MCF 10A (cell line): ENCODE data around the gene PRR35. TPM values are rescaled to one million over a fixed set of nuclear protein-coding genes. Genes with fewer than 3 reads are reported as not detected.

Experiments used
- Bru-seq: library from RNA; stranded (reverse); fragments of 400-500 nt; gene quantifications from one replicate; lab custom pipeline; 2021; lab: Mats Ljungman, UMichigan
- BruChase-seq, 2 experiments: library from RNA; stranded (reverse); fragments of 400-500 nt; gene quantifications; one replicate each; lab custom pipeline; 2021; lab: Mats Ljungman, UMichigan
- BruUV-seq: library from RNA; stranded (reverse); fragments of 400-500 nt; replicated peaks from 2 replicates; lab custom pipeline; 2021; lab: Mats Ljungman, UMichigan
- CTCF ChIA-PET: fragments of 300-600 bp; sonication (Branson Sonifier 250); formaldehyde crosslinking; extraction: SDS; loops from one replicate; lab custom pipeline; 2021; ENCODE audit warnings: antibody characterized with exemption, inconsistent platforms; lab: Yijun Ruan, JAX
- POLR2A ChIA-PET: fragments of 300-600, 350-650 bp; sonication (Branson Sonifier 250); formaldehyde crosslinking; extraction: SDS; loops from one replicate; lab custom pipeline; 2020; ENCODE audit warnings: antibody characterized with exemption, inconsistent platforms; lab: Yijun Ruan, JAX
- DNase-seq: peaks from one replicate; pipeline ENCODE4 v3.0.0-alpha.2; 2018; ENCODE audit not compliant: unreplicated experiment
- H3K27ac Mint-ChIP-seq: one replicate; pipeline ENCODE4 v1.8.0; 2022; ENCODE audit warnings: mild to moderate bottlenecking, low read depth, mixed read lengths; ENCODE audit not compliant: unreplicated experiment
- H3K27me3 Mint-ChIP-seq: one replicate; pipeline ENCODE4 v1.8.0; 2022; ENCODE audit warnings: mixed read lengths; ENCODE audit not compliant: insufficient read depth, unreplicated experiment
- H3K36me3 Mint-ChIP-seq: one replicate; pipeline ENCODE4 v1.8.0; 2022; ENCODE audit warnings: mild to moderate bottlenecking, moderate library complexity, mixed read lengths; ENCODE audit not compliant: insufficient read depth, unreplicated experiment
- H3K4me1 Mint-ChIP-seq: one replicate; pipeline ENCODE4 v1.8.0; 2022; ENCODE audit warnings: mixed read lengths; ENCODE audit not compliant: insufficient read depth, unreplicated experiment
- H3K4me3 Mint-ChIP-seq: one replicate; pipeline ENCODE4 v1.8.0; 2022; ENCODE audit warnings: mild to moderate bottlenecking, moderate library complexity, mixed read lengths; ENCODE audit not compliant: unreplicated experiment
- H3K9me3 Mint-ChIP-seq: one replicate; pipeline ENCODE4 v1.8.0; 2022; ENCODE audit warnings: mixed read lengths; ENCODE audit not compliant: unreplicated experiment
- CTCF ChIP-seq: fragments of 200-600 bp; IDR thresholded peaks from one replicate; pipeline ENCODE4 v1.8.0; 2022; ENCODE audit warnings: antibody characterized with exemption, mild to moderate bottlenecking; ENCODE audit not compliant: unreplicated experiment
- intact Hi-C: fragments of 100-400 bp; cut with micrococcal nuclease; formaldehyde crosslinking; loops from 2 replicates; pipeline ENCODE4 v1.14.1; 2022
- long read RNA-seq: library from polyadenylated mRNA; stranded (forward); transcript quantifications from one replicate; pipeline ENCODE4 v2.0.0, GENCODE V29; 2022
- total RNA-seq: library from RNA; stranded (reverse); gene quantifications from 2 replicates; pipeline ENCODE4 v1.2.3, GENCODE V29; 2022

Gene PRR35
- not detected in 2 replicates for total RNA-seq
- not detected for Bru-seq, nascent RNA
- percentile 19 among the genes with signal in this experiment for BruChase-seq, experiment 1, labeled RNA remaining after a 6-hour chase
- BruChase-seq, experiment 2, labeled RNA remaining after a 2-hour chase, result percentile 11 among the genes with signal in this experiment
- long read RNA-seq, partial matches to known transcripts, result 0 of 1 reads
- long read RNA-seq, other reads (novel, unspliced or antisense), result 1 of 1 reads

- Mint-ChIP-seq H3K4me3 (no peak within 1 kb of the TSS), H3K9me3 (no peaks in the 10 kb centered on the region), H3K27me3 (no peaks in the 10 kb centered on the region), H3K36me3 (no peaks in the 10 kb centered on the region), H3K27ac (no peak within 1 kb of the TSS), H3K4me1 (no peaks in the 10 kb centered on the region)
- DNase-seq, result no peak
- intact Hi-C loops, result no loop called here
- no TSS peak for BruUV-seq
- POLR2A ChIA-PET, result no interaction called here
- CTCF ChIA-PET, result interaction anchor here (0.6 to 0.7 kb wide), 2 partner anchors 10 to 76 kb away, joined by 3 read pairs; no protein-coding TSS in a partner anchor
- no peak for TF ChIP-seq CTCF
Measured at GRCh38 chr16:560204-560700, at the start of gene PRR35. PRR35 (plus strand) TSS chr16:560394; CDS start chr16:563295, 2,901 bp downstream.

- H3K27ac Mint-ChIP-seq, result no peak overlapping the region
- H3K4me3 Mint-ChIP-seq, result no peak overlapping the region
- DNase-seq, result no peak
- intact Hi-C loops, result loop anchor here (1.0 kb wide), 1 partner anchor 18 kb away; no protein-coding TSS in a partner anchor
- ChIA-PET POLR2A (no interaction called here), CTCF (no interaction called here)
- no peaks in the 10 kb centered on the region for H3K9me3 Mint-ChIP-seq
- peaks cover 12% of the 10 kb centered on the region for H3K36me3 Mint-ChIP-seq
- no peaks in the 10 kb centered on the region for H3K27me3 Mint-ChIP-seq
- BruUV-seq, result no TSS peak
- H3K4me1 Mint-ChIP-seq, result no peaks in the 10 kb centered on the region
- no peak for TF ChIP-seq CTCF
Measured at GRCh38 chr16:512802-513201, 47.4 kb upstream of the PRR35 start.

GRCh38 chr16:513950-514349 lies 46.2 kb upstream of the PRR35 start:
- no peak overlapping the region for H3K4me3 Mint-ChIP-seq
- no TSS peak for BruUV-seq
- CTCF ChIA-PET, result interaction anchor here (1.1 kb wide), 1 partner anchor 18 kb away, joined by 4 read pairs; no protein-coding TSS in a partner anchor
- peaks cover 12% of the 10 kb centered on the region for H3K36me3 Mint-ChIP-seq
- no peaks in the 10 kb centered on the region for H3K4me1 Mint-ChIP-seq
- H3K27me3 Mint-ChIP-seq, result no peaks in the 10 kb centered on the region
- TF ChIP-seq CTCF, result no peak
- H3K9me3 Mint-ChIP-seq, result no peaks in the 10 kb centered on the region
- no peak for DNase-seq
- intact Hi-C loops, result no loop called here
- POLR2A ChIA-PET, result no interaction called here
- H3K27ac Mint-ChIP-seq, result peak overlapping the region; percentile 63

- ChIA-PET POLR2A (interaction anchor here (0.6 to 1.1 kb wide), 2 partner anchors 11 to 64 kb away, joined by 3 to 5 read pairs; no protein-coding TSS in a partner anchor), CTCF (interaction anchor here (0.6 kb wide), 1 partner anchor 84 kb away, joined by 4 read pairs; no protein-coding TSS in a partner anchor)
- TF ChIP-seq CTCF, result no peak
- H3K4me3 Mint-ChIP-seq, result no peak overlapping the region
- no peaks in the 10 kb centered on the region for H3K4me1 Mint-ChIP-seq
- no peaks in the 10 kb centered on the region for H3K27me3 Mint-ChIP-seq
- no peak overlapping the region for H3K27ac Mint-ChIP-seq
- no peak for DNase-seq
- intact Hi-C loops, result no loop called here
- peaks cover 24% of the 10 kb centered on the region for H3K36me3 Mint-ChIP-seq
- BruUV-seq, result no TSS peak
- H3K9me3 Mint-ChIP-seq, result no peaks in the 10 kb centered on the region
Measured at GRCh38 chr16:515175-515938, 44.8 kb upstream of the PRR35 start.
